ENCODE results near the gene BMP8A. TPM values are rescaled to one million over a fixed set of nuclear protein-coding genes. Genes with fewer than 3 reads are reported as not detected.
A peak's percentile ranks its signal among the peaks of the same experiment; 100 is the strongest.
"Not testable (repeated sequence)": the region's sequence is repeated elsewhere in the genome, so short reads cannot be mapped to it uniquely, and the experiment has no call there.

BMP8A gene, protein sequence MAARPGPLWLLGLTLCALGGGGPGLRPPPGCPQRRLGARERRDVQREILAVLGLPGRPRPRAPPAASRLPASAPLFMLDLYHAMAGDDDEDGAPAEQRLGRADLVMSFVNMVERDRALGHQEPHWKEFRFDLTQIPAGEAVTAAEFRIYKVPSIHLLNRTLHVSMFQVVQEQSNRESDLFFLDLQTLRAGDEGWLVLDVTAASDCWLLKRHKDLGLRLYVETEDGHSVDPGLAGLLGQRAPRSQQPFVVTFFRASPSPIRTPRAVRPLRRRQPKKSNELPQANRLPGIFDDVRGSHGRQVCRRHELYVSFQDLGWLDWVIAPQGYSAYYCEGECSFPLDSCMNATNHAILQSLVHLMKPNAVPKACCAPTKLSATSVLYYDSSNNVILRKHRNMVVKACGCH
- polyA plus RNA-seq = not detected

DNA sequence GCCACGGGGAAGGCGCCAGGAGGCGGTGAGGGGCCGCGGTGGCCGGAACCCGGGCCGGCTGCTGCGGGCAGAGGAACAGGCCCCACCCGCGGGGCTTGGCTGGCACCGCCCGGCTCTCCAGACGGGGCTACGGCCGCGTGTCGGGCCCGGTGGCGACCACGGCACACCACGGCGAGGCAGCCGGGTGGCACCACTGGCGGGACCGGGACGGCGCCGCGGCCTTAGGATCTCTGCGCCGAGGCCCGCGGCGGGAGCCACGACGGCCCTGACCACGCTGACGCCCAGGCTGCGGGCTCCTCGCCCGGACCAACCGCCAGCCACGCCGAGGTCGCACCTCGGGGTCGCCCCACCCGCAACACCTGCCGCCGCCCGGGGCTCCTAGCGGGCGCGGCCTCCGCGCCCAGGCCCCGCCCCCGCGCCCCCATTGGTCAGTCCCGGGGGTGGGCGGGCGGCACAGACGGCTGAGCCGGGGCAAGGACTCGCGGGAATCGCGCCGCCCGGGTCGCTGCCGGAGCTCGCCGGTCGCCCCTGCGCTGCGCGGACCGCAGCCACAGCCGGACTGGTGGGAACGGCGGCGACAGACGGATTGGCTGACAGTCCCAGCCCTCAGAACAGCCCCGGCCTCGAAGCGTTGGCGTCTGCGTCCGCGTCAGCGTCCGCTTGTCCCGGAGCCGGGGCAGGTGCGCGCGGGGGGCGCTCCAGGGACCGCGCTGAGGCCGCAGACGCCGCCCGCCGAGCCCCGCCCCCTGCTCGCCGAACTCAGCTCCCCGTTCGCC is at the start of gene BMP8A:
Gene BMP8A (plus strand): TSS at position 491 of the 776 bp plus-strand sequence. CDS start 356 bp downstream, outside the sequence.
- DNase-seq = peak; percentile 79 to 83 (median 80)
- Mint-ChIP-seq H3K27me3 (ENCODE audit: low read depth in 3 of 3) (peaks cover 16 to 32% (median 19%) of the 10 kb centered on the region in 3 donors), H3K4me1 (peaks cover 0 to 15% of the 10 kb centered on the region in 2 donors), H3K27ac (peak within 1 kb of the TSS in 3 of 6 donors; percentile 37 to 58 (median 41)), H3K4me3 (peak within 1 kb of the TSS; percentile 60 to 75 (median 72)), H3K36me3 (peaks cover 0 to 7% (median 3%) of the 10 kb centered on the region in 3 donors), H3K9me3 (no peaks in the 10 kb centered on the region)

DNA sequence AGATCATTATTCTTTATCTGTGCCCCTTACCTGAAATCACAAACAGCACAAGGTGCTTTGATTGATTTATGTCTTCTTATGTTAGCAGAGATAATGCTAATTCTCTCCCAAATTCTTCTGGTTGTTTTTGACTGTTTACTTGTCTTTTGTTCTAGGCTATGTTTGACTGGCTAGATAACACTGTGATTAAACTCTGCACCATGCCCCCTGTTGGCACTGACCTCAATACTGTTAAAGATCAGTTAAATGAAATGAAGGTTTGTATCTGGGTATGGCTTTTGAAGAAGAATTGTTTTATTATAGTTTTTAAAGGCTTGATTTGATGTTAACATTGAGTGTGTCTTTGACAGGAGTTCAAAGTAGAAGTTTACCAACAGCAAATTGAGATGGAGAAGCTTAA is 49.6 kb upstream of the BMP8A start:
- Mint-ChIP-seq H3K4me1 (no peaks in the 10 kb centered on the region), H3K9me3 (no peaks in the 10 kb centered on the region), H3K27ac (peak overlapping the region in 2 of 6 donors; percentile 5 to 68), H3K36me3 (peaks cover 37 to 57% (median 48%) of the 10 kb centered on the region in 3 donors), H3K27me3 (ENCODE audit: low read depth in 3 of 3) (peaks cover 0 to 4% (median 0%) of the 10 kb centered on the region in 3 donors), H3K4me3 (no peak overlapping the region)
- no peak for DNase-seq

DNA sequence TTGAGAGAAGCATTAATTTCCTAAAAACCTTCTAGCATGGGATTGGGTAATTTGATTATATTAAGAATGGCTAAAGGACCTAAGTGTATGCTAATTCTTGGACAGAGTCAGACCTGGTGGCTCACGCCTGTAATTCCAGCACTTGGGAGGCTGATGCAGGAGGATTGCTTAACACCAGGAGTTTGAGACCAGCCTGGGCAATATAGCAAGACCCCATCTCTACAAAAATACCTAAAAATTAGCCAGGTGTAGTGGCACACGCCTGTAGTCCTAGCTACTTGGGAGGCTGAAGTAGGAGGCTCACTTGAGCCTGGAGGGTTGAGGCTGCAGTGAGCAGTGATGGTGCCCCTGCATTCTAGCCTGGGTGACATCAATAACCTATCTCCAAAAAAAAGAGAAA is 45.9 kb upstream of the BMP8A start:
- DNase-seq = no peak
- no peak overlapping the region for H3K27ac Mint-ChIP-seq
- peaks cover 32 to 71% (median 49%) of the 10 kb centered on the region in 3 donors for H3K36me3 Mint-ChIP-seq
- no peaks in the 10 kb centered on the region for H3K27me3 Mint-ChIP-seq (ENCODE audit: low read depth in 3 of 3)
- no peak overlapping the region for H3K4me3 Mint-ChIP-seq
- H3K9me3 Mint-ChIP-seq = no peaks in the 10 kb centered on the region
- no peaks in the 10 kb centered on the region for H3K4me1 Mint-ChIP-seq

DNA sequence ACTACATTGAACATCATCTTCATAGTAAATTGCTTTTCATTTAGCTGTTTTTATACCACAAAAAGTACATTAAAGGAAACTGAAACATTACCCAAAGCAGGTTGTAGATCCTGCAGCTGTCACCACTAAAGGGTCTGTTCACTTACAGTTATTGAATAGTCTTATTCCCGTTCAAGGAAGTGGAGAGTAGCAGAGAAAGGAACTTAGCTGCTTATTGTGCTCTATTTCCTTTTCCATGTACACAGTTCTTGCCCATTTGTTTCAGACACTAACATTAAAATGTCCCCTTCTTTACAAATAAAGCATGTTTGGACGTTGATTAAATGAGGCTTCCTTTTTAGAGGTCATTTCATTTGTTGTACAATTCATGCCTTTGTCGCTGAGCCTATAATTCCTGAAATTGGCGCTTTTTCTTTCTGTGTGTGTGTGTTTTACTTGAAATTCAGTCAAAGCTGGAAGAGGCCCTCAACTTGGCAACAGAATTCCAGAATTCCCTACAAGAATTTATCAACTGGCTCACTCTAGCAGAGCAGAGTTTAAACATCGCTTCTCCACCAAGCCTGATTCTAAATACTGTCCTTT is 44.4 kb upstream of the BMP8A start:
- Mint-ChIP-seq H3K9me3 (no peaks in the 10 kb centered on the region), H3K36me3 (peaks cover 23 to 71% (median 50%) of the 10 kb centered on the region in 3 donors), H3K27me3 (ENCODE audit: low read depth in 3 of 3) (peaks cover 0 to 2% (median 0%) of the 10 kb centered on the region in 3 donors), H3K4me3 (no peak overlapping the region), H3K4me1 (no peaks in the 10 kb centered on the region), H3K27ac (peak overlapping the region in 4 of 6 donors; percentile 12 to 55 (median 27))
- DNase-seq = no peak

DNA sequence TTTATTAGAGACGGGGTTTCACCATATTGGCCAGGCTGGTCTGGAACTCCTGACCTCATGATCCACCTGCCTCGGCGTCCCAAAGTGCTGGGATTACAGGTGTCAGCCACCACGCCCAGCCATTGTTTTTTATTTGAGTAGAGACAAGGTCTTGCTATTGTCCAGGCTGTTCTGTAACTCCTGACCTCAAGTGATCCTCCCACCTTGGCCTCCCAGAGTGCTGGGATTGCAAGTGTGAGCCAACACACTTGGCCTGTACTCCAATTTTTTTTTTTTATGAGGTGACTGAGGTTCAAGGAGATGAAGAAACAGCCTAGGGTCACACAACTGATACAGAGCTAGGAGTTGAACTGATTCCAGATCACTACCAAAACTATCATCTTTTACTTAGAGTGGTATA is 41.4 kb upstream of the BMP8A start:
- H3K27me3 Mint-ChIP-seq (ENCODE audit: low read depth in 3 of 3); H3K4me3 Mint-ChIP-seq; H3K9me3 Mint-ChIP-seq; H3K4me1 Mint-ChIP-seq; H3K27ac Mint-ChIP-seq; DNase-seq: not testable (repeated sequence)
- peaks cover 19 to 71% (median 29%) of the 10 kb centered on the region in 3 donors for H3K36me3 Mint-ChIP-seq

DNA sequence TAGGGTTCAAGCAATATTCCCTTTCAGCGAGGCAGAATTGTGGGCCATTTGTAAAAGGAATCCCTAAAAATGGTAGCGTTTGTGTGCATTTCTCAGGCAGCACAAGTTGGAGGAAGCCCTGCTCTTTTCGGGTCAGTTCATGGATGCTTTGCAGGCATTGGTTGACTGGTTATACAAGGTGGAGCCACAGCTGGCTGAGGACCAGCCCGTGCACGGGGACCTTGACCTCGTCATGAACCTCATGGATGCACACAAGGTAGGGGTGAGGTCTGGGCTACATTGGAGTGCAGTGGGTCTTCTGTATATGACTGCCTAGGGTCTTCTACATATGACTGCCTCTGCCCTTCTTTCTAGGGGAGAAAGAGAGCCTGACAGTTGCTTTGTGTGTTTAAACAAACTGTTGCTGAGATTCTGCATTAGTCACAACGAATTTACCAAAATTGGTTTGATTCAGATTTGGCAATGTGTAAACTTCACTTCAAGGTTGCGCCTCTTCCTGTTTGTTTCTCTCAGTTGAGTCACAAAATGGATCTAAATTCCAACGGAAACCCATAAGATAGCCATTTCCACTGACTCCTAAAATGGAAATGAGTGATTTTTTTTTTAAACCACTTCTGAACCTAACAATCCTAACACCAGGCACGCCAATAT is 40.4 kb upstream of the BMP8A start:
- peak overlapping the region in 2 of 6 donors; percentile 34 to 79 for H3K27ac Mint-ChIP-seq

DNA sequence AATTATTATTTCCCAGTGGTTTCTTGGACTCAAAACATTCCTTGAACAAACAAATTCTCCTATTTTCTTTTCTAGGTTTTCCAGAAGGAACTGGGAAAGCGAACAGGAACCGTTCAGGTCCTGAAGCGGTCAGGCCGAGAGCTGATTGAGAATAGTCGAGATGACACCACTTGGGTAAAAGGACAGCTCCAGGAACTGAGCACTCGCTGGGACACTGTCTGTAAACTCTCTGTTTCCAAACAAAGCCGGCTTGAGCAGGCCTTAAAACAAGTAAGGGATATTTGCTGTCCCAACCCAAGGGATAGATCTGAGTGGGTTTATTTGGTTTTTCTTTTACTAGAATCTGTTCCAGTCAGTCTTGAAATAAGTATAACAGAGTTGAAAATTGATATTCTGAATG is 39.4 kb upstream of the BMP8A start:
- peaks cover 28 to 82% (median 32%) of the 10 kb centered on the region in 3 donors for H3K36me3 Mint-ChIP-seq
- no peaks in the 10 kb centered on the region for H3K4me1 Mint-ChIP-seq
- no peak for DNase-seq
- H3K27ac Mint-ChIP-seq = peak overlapping the region in 2 of 6 donors; percentile 10 to 23
- peaks cover 0 to 8% (median 2%) of the 10 kb centered on the region in 3 donors for H3K27me3 Mint-ChIP-seq (ENCODE audit: low read depth in 3 of 3)
- no peak overlapping the region for H3K4me3 Mint-ChIP-seq
- H3K9me3 Mint-ChIP-seq = no peaks in the 10 kb centered on the region

More for the DNA sequence above, 40.4 kb upstream of the BMP8A start:
- no peak for DNase-seq
- peaks cover 0 to 6% (median 0%) of the 10 kb centered on the region in 3 donors for H3K27me3 Mint-ChIP-seq (ENCODE audit: low read depth in 3 of 3)
- H3K4me1 Mint-ChIP-seq = no peaks in the 10 kb centered on the region
- H3K9me3 Mint-ChIP-seq = no peaks in the 10 kb centered on the region
- no peak overlapping the region for H3K4me3 Mint-ChIP-seq
- peaks cover 21 to 74% (median 25%) of the 10 kb centered on the region in 3 donors for H3K36me3 Mint-ChIP-seq

DNA sequence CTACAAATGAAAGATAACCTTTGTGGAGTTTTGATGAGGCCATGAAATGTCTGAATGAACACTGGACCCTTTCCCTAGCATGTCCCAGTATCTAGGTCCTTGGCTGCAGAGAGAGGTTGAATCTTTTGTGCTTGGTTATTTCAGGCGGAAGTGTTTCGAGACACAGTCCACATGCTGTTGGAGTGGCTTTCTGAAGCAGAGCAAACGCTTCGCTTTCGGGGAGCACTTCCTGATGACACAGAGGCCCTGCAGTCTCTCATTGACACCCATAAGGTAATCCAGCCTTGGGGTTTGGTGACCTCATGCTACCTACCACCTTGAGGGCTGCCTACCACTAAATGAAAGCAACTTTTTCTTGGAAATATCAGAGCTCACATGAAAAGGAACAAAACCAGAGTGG is 38.9 kb upstream of the BMP8A start:
- peaks cover 31 to 82% (median 32%) of the 10 kb centered on the region in 3 donors for H3K36me3 Mint-ChIP-seq
- H3K4me3 Mint-ChIP-seq = no peak overlapping the region
- H3K9me3 Mint-ChIP-seq = no peaks in the 10 kb centered on the region
- no peak overlapping the region for H3K27ac Mint-ChIP-seq
- peaks cover 0 to 8% (median 2%) of the 10 kb centered on the region in 3 donors for H3K27me3 Mint-ChIP-seq (ENCODE audit: low read depth in 3 of 3)
- no peak for DNase-seq
- H3K4me1 Mint-ChIP-seq = no peaks in the 10 kb centered on the region

DNA sequence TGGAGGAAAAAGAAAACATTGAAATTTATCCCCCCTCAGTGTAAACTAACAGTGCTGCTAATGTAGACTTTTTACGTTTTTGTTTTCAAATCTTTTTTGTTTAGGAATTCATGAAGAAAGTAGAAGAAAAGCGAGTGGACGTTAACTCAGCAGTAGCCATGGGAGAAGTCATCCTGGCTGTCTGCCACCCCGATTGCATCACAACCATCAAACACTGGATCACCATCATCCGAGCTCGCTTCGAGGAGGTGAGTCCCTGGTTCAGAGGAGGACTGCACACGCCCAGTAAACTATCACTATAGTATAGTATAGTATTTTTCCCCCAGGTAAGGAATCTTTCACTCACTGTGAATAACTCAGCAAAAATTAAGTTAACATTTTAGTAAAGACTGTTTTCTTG is 37.8 kb upstream of the BMP8A start:
- no peak for DNase-seq
- Mint-ChIP-seq H3K9me3 (no peaks in the 10 kb centered on the region), H3K27ac (no peak overlapping the region), H3K4me1 (no peaks in the 10 kb centered on the region), H3K27me3 (ENCODE audit: low read depth in 3 of 3) (peaks cover 0 to 8% (median 2%) of the 10 kb centered on the region in 3 donors), H3K4me3 (no peak overlapping the region), H3K36me3 (peaks cover 34 to 82% (median 35%) of the 10 kb centered on the region in 3 donors)

DNA sequence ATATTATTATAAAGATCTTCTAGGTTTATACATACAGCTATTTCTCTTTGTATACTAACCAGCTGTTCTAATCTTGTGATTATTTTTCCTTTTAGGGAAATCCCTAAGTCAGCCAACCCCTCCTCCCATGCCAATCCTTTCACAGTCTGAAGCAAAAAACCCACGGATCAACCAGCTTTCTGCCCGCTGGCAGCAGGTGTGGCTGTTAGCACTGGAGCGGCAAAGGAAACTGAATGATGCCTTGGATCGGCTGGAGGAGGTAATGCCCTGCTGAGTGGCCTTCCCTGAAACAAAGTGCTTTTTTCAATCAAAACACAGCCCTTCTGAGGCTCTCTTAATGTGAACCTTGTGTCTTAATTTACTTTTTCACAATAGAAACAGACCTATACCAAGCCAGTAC is 32.4 kb upstream of the BMP8A start:
- no peak for DNase-seq
- H3K4me3 Mint-ChIP-seq = no peak overlapping the region
- H3K4me1 Mint-ChIP-seq = no peaks in the 10 kb centered on the region
- peak overlapping the region in 2 of 6 donors; percentile 27 to 29 for H3K27ac Mint-ChIP-seq
- H3K27me3 Mint-ChIP-seq (ENCODE audit: low read depth in 3 of 3) = peaks cover 2 to 5% (median 4%) of the 10 kb centered on the region in 3 donors
- H3K9me3 Mint-ChIP-seq = no peaks in the 10 kb centered on the region
- peaks cover 48 to 87% (median 49%) of the 10 kb centered on the region in 3 donors for H3K36me3 Mint-ChIP-seq

DNA sequence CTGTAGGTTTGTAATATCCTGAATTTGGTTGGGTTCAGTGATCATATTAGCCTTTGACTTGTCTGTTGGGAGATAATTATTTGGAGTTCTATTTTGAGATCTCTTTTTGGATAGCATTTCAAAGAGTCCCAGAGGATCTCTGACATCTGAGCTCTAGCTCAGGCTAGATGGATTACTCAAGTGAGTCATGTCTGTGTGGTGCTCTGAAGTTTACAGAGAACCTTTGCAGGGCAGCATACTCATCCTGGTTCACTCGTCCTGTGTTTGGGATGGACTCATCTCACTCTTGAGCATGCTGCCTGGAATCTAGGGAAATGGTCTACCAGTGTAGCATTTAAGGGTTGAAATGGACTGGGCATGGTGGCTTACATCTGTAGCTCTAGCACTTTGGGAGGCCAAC is 29.4 kb upstream of the BMP8A start:
- no peak overlapping the region for H3K4me3 Mint-ChIP-seq
- no peaks in the 10 kb centered on the region for H3K9me3 Mint-ChIP-seq
- H3K27me3 Mint-ChIP-seq (ENCODE audit: low read depth in 3 of 3) = peaks cover 0 to 5% (median 2%) of the 10 kb centered on the region in 3 donors
- peaks cover 34 to 72% (median 48%) of the 10 kb centered on the region in 3 donors for H3K36me3 Mint-ChIP-seq
- no peak for DNase-seq
- H3K27ac Mint-ChIP-seq = peak overlapping the region in 3 of 6 donors; percentile 8 to 76 (median 14)
- no peaks in the 10 kb centered on the region for H3K4me1 Mint-ChIP-seq

DNA sequence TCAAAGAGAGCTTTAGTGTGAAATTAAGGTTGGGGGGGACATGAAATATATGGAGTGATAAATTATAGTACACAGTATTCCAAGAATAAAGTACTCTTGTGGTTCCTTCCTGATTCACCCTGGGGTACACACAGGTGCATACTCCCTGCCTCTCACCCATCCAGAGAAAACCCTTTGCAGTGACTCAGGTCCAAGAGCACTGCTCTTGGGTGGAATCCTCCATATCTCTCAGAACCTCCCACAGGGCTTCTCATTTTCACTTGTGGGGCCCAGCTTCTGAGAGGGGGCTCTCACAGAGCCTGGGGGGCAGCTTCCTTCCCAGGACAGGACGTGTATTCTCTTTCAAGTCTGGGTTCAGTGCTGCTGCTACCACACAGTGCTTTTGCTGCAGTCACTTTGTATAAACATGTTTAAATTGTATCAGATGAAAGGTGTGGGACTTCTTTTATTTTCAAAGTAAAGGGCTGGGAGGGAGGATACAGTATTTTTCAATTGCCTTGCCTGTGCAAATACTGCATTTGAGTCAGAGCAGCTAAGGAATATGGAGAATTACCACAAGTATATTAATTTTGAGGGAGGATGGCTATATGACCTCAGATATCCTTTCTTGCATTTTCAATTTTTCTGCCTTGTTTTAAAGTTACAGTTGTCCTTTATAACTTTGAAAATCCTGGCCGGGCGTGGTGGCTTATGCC is 24.9 kb upstream of the BMP8A start:
- Mint-ChIP-seq H3K9me3 (no peaks in the 10 kb centered on the region), H3K4me1 (no peaks in the 10 kb centered on the region), H3K36me3 (peaks cover 21 to 48% (median 29%) of the 10 kb centered on the region in 3 donors), H3K27me3 (ENCODE audit: low read depth in 3 of 3) (peaks cover 0 to 4% (median 2%) of the 10 kb centered on the region in 3 donors), H3K4me3 (no peak overlapping the region), H3K27ac (peak overlapping the region in 1 of 6 donors; percentile 48)
- DNase-seq = no peak
